K562 (cell line): ENCODE measurements around the gene ERP27.

Experiments used
- E2F4 ChIP-seq: sonication (generic); formaldehyde crosslinking; IDR thresholded peaks from 2 replicates; pipeline ENCODE4 v1.8.0; 2022; ENCODE audit warnings: mild to moderate bottlenecking, low read depth, missing genetic modification reagents
- ETV5 ChIP-seq: sonication (generic); formaldehyde crosslinking; IDR thresholded peaks from 2 replicates; pipeline ENCODE4 v1.4.0; 2020; ENCODE audit warnings: low read depth, mild to moderate bottlenecking, missing genetic modification reagents
- POLR2A ChIP-seq: fragments of 450-650 bp; conservative IDR thresholded peaks from 2 replicates; pipeline ENCODE4 v1.6.1; 2016
- TRIM28 ChIP-seq: fragments of 450-650 bp; IDR thresholded peaks from 2 replicates; pipeline ENCODE4 v1.6.1; 2017
- ZKSCAN3 ChIP-seq: fragments of 250-450 bp; sonication (Bioruptor Pico); IDR thresholded peaks from 2 replicates; pipeline ENCODE4 v1.4.0; 2020
- TF ChIP-seq, protein P1 (sequence below): sonication (generic); formaldehyde crosslinking; IDR thresholded peaks from 2 replicates; pipeline ENCODE4 v1.8.0; 2023; ENCODE audit warnings: missing genetic modification reagents, mild to moderate bottlenecking, borderline replicate concordance
- TF ChIP-seq, protein P2 (sequence below), 3 experiments: IDR thresholded peaks in 2 of 3; conservative IDR thresholded peaks in 1 of 3; 2 replicates each; pipeline ENCODE4 v1.5.1; 2011 to 2012; ENCODE audit warnings: low read length in 3 of 3, mild to moderate bottlenecking in 3 of 3, control low read depth in 2 of 3, improper control_type of control experiment in 1 of 3, inconsistent platforms in 1 of 3, low read depth in 1 of 3, mixed read lengths in 1 of 3, moderate library complexity in 1 of 3; ENCODE audit not compliant: insufficient read depth in 2 of 3

DNA sequence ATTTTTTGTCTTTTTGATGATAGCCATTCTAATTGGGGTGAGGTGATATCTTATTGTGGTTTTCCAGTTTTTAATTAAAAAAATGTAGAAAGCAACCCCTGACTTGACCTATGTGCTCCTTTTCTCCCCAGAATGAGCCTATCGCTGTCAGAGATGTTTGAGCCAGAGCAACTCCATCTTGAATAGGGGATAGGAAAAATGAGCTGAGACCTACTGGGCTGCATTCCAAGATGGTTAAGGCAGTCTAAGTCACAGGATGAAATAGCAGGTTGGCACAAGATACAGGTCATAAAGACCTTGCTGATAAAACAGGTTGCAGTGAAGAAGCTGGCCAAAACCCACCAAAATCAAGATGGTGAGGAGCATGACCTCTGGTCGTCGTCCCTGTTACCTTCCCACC, 13.8 kb downstream of the ERP27 start:
- TF ChIP-seq POLR2A, result no peak
- TF ChIP-seq, protein P1, sequence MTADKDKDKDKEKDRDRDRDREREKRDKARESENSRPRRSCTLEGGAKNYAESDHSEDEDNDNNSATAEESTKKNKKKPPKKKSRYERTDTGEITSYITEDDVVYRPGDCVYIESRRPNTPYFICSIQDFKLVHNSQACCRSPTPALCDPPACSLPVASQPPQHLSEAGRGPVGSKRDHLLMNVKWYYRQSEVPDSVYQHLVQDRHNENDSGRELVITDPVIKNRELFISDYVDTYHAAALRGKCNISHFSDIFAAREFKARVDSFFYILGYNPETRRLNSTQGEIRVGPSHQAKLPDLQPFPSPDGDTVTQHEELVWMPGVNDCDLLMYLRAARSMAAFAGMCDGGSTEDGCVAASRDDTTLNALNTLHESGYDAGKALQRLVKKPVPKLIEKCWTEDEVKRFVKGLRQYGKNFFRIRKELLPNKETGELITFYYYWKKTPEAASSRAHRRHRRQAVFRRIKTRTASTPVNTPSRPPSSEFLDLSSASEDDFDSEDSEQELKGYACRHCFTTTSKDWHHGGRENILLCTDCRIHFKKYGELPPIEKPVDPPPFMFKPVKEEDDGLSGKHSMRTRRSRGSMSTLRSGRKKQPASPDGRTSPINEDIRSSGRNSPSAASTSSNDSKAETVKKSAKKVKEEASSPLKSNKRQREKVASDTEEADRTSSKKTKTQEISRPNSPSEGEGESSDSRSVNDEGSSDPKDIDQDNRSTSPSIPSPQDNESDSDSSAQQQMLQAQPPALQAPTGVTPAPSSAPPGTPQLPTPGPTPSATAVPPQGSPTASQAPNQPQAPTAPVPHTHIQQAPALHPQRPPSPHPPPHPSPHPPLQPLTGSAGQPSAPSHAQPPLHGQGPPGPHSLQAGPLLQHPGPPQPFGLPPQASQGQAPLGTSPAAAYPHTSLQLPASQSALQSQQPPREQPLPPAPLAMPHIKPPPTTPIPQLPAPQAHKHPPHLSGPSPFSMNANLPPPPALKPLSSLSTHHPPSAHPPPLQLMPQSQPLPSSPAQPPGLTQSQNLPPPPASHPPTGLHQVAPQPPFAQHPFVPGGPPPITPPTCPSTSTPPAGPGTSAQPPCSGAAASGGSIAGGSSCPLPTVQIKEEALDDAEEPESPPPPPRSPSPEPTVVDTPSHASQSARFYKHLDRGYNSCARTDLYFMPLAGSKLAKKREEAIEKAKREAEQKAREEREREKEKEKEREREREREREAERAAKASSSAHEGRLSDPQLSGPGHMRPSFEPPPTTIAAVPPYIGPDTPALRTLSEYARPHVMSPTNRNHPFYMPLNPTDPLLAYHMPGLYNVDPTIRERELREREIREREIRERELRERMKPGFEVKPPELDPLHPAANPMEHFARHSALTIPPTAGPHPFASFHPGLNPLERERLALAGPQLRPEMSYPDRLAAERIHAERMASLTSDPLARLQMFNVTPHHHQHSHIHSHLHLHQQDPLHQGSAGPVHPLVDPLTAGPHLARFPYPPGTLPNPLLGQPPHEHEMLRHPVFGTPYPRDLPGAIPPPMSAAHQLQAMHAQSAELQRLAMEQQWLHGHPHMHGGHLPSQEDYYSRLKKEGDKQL, result no peak
- TF ChIP-seq E2F4 (CRISPR knock-in tag), result no peak
- TF ChIP-seq, protein P2, sequence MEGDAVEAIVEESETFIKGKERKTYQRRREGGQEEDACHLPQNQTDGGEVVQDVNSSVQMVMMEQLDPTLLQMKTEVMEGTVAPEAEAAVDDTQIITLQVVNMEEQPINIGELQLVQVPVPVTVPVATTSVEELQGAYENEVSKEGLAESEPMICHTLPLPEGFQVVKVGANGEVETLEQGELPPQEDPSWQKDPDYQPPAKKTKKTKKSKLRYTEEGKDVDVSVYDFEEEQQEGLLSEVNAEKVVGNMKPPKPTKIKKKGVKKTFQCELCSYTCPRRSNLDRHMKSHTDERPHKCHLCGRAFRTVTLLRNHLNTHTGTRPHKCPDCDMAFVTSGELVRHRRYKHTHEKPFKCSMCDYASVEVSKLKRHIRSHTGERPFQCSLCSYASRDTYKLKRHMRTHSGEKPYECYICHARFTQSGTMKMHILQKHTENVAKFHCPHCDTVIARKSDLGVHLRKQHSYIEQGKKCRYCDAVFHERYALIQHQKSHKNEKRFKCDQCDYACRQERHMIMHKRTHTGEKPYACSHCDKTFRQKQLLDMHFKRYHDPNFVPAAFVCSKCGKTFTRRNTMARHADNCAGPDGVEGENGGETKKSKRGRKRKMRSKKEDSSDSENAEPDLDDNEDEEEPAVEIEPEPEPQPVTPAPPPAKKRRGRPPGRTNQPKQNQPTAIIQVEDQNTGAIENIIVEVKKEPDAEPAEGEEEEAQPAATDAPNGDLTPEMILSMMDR (IDR thresholded peaks at IDR 0.05 in 2 of 3, conservative IDR thresholded peaks at IDR 0.05 in 1 of 3; ENCODE audit: insufficient read depth in 2 of 3, low read depth in 1 of 3, low read length in 3 of 3), result no peak
- no peak for TF ChIP-seq ZKSCAN3
- TF ChIP-seq TRIM28, result no peak
- TF ChIP-seq ETV5 (CRISPR knock-in tag), result no peak
